ENCODE results near the gene TRIM66. TPM values are rescaled to one million over a fixed set of nuclear protein-coding genes. Genes with fewer than 3 reads are reported as not detected.

TRIM66 gene
- total RNA-seq, 1 experiment from 2014 or later, result 2.1 TPM

- Histone ChIP-seq H2AFZ (ENCODE audit: low read length) (no peak overlapping the region), H3K23me2 (ENCODE audit: insufficient read length, low read depth, low read length, poor library complexity, severe bottlenecking) (no peaks in the 10 kb centered on the region), H3K79me2 (ENCODE audit: insufficient read depth, low read length) (no peaks in the 10 kb centered on the region), H4K8ac (replicated peaks; ENCODE audit: insufficient read length, low read depth, low read length) (no peak overlapping the region), H3K9me3 (ENCODE audit: control insufficient read depth, low read depth, low read length) (no peaks in the 10 kb centered on the region), H3K4me2 (ENCODE audit: insufficient read depth, insufficient read length, low read length) (no peak overlapping the region), H2BK20ac (ENCODE audit: low read depth, low read length, poor library complexity, severe bottlenecking) (no peak overlapping the region), H2BK15ac (ENCODE audit: low read depth, low read length) (no peak overlapping the region), H2AK5ac (ENCODE audit: insufficient read length, low read length) (no peak overlapping the region), H3K4ac (ENCODE audit: low read depth, low read length) (no peak overlapping the region), H3K27me3 (ENCODE audit: insufficient read depth, low read length) (no peaks in the 10 kb centered on the region), H3K4me1 (ENCODE audit: insufficient read depth, low read length) (no peaks in the 10 kb centered on the region), H3K23ac (ENCODE audit: insufficient read length, low read depth, low read length) (no peak overlapping the region), H4K20me1 (ENCODE audit: control insufficient read depth, insufficient read depth, insufficient read length) (no peaks in the 10 kb centered on the region), H3K9ac (ENCODE audit: extremely low read depth, insufficient read length, low read length) (no peak overlapping the region), H3K18ac (ENCODE audit: insufficient read length, low read depth, low read length) (no peak overlapping the region), H3K79me1 (ENCODE audit: insufficient read depth, low read depth, low read length, poor library complexity, severe bottlenecking) (no peaks in the 10 kb centered on the region), H2BK120ac (ENCODE audit: low read depth, low read length, poor library complexity, severe bottlenecking) (no peak overlapping the region), H4K5ac (ENCODE audit: insufficient read length, low read depth, low read length) (no peak overlapping the region), H2BK5ac (ENCODE audit: insufficient read length, low read length) (no peak overlapping the region), H3K27ac (ENCODE audit: insufficient read length, low read depth, low read length) (no peak overlapping the region), H3K14ac (ENCODE audit: insufficient read depth, low read length) (no peak overlapping the region), H3K56ac (ENCODE audit: insufficient read length, low read depth, low read length) (no peak overlapping the region), H3T11ph (ENCODE audit: low read length) (no peak overlapping the region), H2BK12ac (ENCODE audit: insufficient read length, low read depth, low read length) (no peak overlapping the region), H4K91ac (ENCODE audit: insufficient read length, low read depth, low read length) (no peak overlapping the region)
- TF ChIP-seq, protein P1, sequence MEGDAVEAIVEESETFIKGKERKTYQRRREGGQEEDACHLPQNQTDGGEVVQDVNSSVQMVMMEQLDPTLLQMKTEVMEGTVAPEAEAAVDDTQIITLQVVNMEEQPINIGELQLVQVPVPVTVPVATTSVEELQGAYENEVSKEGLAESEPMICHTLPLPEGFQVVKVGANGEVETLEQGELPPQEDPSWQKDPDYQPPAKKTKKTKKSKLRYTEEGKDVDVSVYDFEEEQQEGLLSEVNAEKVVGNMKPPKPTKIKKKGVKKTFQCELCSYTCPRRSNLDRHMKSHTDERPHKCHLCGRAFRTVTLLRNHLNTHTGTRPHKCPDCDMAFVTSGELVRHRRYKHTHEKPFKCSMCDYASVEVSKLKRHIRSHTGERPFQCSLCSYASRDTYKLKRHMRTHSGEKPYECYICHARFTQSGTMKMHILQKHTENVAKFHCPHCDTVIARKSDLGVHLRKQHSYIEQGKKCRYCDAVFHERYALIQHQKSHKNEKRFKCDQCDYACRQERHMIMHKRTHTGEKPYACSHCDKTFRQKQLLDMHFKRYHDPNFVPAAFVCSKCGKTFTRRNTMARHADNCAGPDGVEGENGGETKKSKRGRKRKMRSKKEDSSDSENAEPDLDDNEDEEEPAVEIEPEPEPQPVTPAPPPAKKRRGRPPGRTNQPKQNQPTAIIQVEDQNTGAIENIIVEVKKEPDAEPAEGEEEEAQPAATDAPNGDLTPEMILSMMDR (conservative IDR thresholded peaks at IDR 0.05), result peak; percentile 18; the same call in 1 of the 3 replicates
- no CpG with 5 or more reads among the region's 2 CpGs for WGBS (ENCODE audit: extremely low coverage, insufficient read length, low lambda C conversion rate)
- H3K4me1 Mint-ChIP-seq, result no peaks in the 10 kb centered on the region
- peaks cover 11% of the 10 kb centered on the region in 2 experiments; a peak in 3 of 5 replicates for H3K9me3 Mint-ChIP-seq
- no peak overlapping the region for H3K27ac Mint-ChIP-seq
- no peaks in the 10 kb centered on the region for H3K27me3 Mint-ChIP-seq (ENCODE audit: low read depth)
- H3K4me3 Mint-ChIP-seq, result no peak overlapping the region; a peak in 1 of 5 replicates
- peaks cover 2 to 12% (median 10%) of the 10 kb centered on the region in 3 experiments; a peak in 5 of 7 replicates for H3K36me3 Mint-ChIP-seq (ENCODE audit: insufficient read depth in 1 of 3, low read depth in 3 of 3)
- no peak for DNase-seq
These were observed 117.9 kb downstream of the TRIM66 start for GRCh38 chr11:8564526-8564925.

Other genes starting within 250 kb of the TRIM66 start
- 16.4 and 19.5 TPM in 2 replicates for gene STK33, start 88.4 kb downstream of the TRIM66 start, total RNA-seq (2021)
- gene RPL27A, start 127 bp upstream of the TRIM66 start, total RNA-seq (2021), result 1,150 and 1,152 TPM in 2 replicates
- gene AKIP1, start 228.5 kb upstream of the TRIM66 start, total RNA-seq (2021), result 21.0 and 22.3 TPM in 2 replicates